Renal pelvis (tissue), 4 donors: Measurements from ENCODE around the gene TCP11. TPM values are rescaled to one million over a fixed set of nuclear protein-coding genes. Genes with fewer than 3 reads are reported as not detected.

ENCODE experiments used
- DNase-seq: peaks from one replicate; pipeline ENCODE4 v3.0.0-alpha.2; 2013
- polyA plus RNA-seq, 3 donors: library from polyadenylated mRNA; unstranded; fragments of 120-200 nt; gene quantifications; one replicate each; pipeline ENCODE4 v1.2.1, GENCODE V29; 2013; ENCODE audit not compliant: insufficient read length in 3 of 3

TCP11 gene
- polyA plus RNA-seq, 3 donors: 2.0 to 3.2 (median 2.2) TPM

GRCh38 chr6:35093783-35094182, 47.4 kb downstream of the TCP11 start:
- DNase-seq: no peak

- no peak for DNase-seq
Observed at GRCh38 chr6:35093118-35093445, 48.1 kb downstream of the TCP11 start.

- DNase-seq: no peak
Observed at GRCh38 chr6:35092362-35093117, 48.6 kb downstream of the TCP11 start.

- no peak for DNase-seq
Observed at GRCh38 chr6:35091346-35092083, 49.6 kb downstream of the TCP11 start.

- no peak for DNase-seq
Observed at GRCh38 chr6:35090734-35091133, 50.4 kb downstream of the TCP11 start.

GRCh38 chr6:35089935-35090505, 51.1 kb downstream of the TCP11 start:
- DNase-seq: no peak

GRCh38 chr6:35089216-35089934, 51.8 kb downstream of the TCP11 start:
- DNase-seq: no peak

- DNase-seq: no peak
Observed at GRCh38 chr6:35088281-35089215, 52.6 kb downstream of the TCP11 start.

- no peak for DNase-seq
Observed at GRCh38 chr6:35087361-35088280, 53.5 kb downstream of the TCP11 start.

GRCh38 chr6:35086636-35087360, 54.3 kb downstream of the TCP11 start:
- no peak for DNase-seq

- DNase-seq: no peak
Observed at GRCh38 chr6:35086282-35086632, 54.9 kb downstream of the TCP11 start.

- DNase-seq: no peak
Observed at GRCh38 chr6:35085359-35086281, 55.5 kb downstream of the TCP11 start.

- no peak for DNase-seq
Observed at GRCh38 chr6:35084511-35085203, 56.5 kb downstream of the TCP11 start.

GRCh38 chr6:35084041-35084491, 57.1 kb downstream of the TCP11 start:
- DNase-seq: no peak

- DNase-seq: no peak
Observed at GRCh38 chr6:35083507-35083906, 57.6 kb downstream of the TCP11 start.

GRCh38 chr6:35082733-35083403, 58.3 kb downstream of the TCP11 start:
- DNase-seq: no peak
